GM18520 (cell line): ENCODE measurements around the gene MUC5B.

ENCODE experiments used
- ATAC-seq: cut with Tn5 transposase; IDR thresholded peaks from one replicate; pipeline ENCODE4 v1.9.1; 2021; ENCODE audit not compliant: unreplicated experiment

MUC5B gene

GRCh38 chr11:1218788-1219445 is 3.9 kb upstream of the MUC5B start:
- ATAC-seq, result no peak

GRCh38 chr11:1219446-1219833 is 3.4 kb upstream of the MUC5B start:
- ATAC-seq, result no peak

GRCh38 chr11:1219834-1220815 is 2.7 kb upstream of the MUC5B start:
- ATAC-seq, result no peak

DNA sequence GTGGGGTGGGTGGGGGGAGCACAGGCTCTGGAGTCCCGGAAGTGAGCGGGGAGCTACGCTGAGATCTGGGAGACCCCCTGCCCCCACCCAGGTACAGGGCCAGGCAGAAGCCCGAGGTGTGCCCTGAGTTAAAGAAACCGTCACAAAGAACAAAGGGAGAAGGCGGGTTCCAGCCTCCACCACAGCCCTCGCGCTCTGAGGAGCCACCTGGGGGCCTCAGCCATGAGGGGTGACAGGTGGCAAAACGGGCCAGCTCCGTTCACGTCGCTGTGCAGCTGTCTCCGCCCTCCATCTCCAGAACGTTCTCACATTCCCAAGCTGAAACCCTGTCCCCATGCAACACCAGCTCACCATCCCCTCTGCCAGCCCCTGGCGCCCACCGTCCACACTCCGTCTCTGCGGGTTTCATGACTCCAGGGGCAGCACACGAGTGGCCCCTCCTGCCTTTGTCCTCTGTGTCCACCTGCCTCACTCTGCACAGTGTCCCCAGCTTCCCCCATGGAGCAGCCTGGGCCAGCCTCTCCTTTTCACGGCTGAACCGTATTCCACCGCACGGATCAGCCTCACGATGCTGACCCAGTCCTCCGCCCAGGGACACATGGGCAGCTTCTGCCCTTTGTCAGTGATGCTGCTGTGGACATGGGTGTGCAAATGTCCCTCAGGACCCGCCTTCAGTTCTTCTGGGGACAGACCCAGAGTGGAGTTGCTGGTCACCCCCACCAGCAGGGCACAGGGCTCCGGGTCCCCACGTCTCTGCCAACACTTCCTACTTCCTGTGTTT is 1.7 kb upstream of the MUC5B start:
- no peak for ATAC-seq

- ATAC-seq, result no peak
Observed at GRCh38 chr11:1221848-1222311, 986 bp upstream of the MUC5B start.

- no peak for ATAC-seq
Observed at GRCh38 chr11:1223346-1224110, 662 bp downstream of the MUC5B start.

GRCh38 chr11:1224111-1224490 is 1.2 kb downstream of the MUC5B start:
- ATAC-seq, result no peak

- ATAC-seq, result no peak
Observed at GRCh38 chr11:1224491-1225385, 1.9 kb downstream of the MUC5B start.

DNA sequence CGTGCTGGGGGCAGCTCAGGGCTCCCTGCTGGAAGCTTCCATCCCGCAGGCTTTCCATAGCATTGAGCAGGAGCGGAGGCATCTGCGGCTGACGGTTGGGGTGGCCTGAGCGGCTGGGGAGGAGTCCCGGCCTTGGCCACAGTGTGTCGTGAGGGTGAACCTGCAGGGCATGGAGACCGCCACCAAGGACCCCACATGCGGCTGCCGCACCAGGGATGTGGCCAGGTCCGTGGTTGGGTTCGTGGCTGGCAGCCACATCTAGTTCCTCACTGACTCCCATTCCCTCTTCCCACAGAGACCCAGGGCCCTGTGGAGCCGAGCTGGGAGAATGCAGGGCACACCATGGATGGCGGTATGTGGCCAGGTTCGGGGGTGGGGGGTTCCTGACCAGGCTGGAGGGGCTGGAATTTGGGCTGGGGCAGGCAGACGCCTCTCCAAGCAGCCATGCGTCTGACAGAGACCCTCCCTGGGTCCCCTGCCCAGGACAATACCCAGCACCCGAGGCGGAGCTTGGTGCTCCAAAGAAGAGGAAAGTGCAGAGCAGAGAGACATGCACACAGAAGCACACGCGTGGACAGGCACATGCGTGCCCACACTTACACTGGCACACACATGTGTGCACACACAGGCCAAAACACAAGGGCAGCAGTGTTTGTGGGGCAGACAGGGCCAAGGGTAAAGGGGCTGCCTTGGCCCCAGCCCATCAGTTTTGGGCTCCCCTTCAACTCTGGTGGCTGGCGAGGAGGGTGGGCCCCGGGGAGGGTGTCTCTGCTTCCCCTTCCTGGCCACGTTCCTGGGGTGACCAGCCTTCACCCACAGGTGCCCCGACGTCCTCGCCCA is 2.7 kb downstream of the MUC5B start:
- ATAC-seq, result no peak

DNA sequence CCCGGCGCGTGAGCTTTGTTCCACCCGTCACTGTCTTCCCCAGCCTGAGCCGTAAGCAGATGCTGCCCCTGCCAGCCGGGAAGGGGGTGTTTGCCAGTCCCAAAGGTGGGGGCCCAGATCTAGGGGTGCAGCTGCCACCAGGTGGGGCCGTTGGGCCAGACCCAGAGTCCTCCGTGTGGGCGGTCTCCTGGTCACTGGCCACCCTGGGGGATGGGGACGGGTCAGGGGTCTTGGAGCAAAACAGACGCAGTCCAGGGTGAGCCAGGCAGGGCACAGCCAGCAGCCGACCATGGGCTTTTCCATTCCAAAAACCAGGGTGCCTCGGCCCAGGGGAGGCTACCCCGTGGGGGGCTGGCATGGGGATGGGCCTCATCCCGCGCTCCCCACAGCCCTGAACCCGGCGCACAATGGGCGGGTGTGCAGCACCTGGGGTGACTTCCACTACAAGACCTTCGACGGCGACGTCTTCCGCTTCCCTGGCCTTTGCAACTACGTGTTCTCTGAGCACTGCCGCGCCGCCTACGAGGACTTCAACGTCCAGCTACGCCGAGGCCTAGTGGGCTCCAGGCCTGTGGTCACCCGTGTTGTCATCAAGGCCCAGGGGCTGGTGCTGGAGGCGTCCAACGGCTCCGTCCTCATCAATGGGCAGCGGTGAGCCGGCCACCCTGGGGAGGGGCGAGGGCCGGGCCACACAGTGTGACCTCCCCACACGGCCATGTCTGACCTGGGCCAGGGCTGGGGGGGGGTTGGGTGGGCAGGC is 3.5 kb downstream of the MUC5B start:
- no peak for ATAC-seq

DNA sequence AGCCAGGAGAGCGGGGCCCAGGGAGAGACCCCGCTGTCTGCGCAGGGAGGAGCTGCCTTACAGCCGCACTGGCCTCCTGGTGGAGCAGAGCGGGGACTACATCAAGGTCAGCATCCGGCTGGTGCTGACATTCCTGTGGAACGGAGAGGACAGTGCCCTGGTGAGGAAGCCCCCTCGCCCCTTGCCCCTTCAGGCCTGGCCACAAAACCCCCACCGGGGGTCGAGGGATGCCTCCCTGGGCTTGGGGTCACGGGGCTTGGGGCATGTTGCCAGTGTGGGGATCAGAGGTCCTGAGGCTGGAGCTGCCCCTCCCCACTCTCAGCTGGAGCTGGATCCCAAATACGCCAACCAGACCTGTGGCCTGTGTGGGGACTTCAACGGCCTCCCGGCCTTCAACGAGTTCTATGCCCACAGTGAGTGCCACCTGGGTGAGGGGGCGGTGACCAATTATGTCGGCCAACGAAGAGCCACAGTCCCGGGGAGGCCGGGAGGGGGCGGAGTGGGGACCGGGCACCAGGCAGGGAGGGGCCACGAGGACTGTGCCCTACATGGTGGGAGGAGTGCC is 4.2 kb downstream of the MUC5B start:
- no peak for ATAC-seq

- ATAC-seq, result no peak
Observed at GRCh38 chr11:1227551-1228100, 4.8 kb downstream of the MUC5B start.

GRCh38 chr11:1228101-1228821 is 5.4 kb downstream of the MUC5B start:
- no peak for ATAC-seq

- ATAC-seq, result no peak
Observed at GRCh38 chr11:1228921-1229451, 6.1 kb downstream of the MUC5B start.

DNA sequence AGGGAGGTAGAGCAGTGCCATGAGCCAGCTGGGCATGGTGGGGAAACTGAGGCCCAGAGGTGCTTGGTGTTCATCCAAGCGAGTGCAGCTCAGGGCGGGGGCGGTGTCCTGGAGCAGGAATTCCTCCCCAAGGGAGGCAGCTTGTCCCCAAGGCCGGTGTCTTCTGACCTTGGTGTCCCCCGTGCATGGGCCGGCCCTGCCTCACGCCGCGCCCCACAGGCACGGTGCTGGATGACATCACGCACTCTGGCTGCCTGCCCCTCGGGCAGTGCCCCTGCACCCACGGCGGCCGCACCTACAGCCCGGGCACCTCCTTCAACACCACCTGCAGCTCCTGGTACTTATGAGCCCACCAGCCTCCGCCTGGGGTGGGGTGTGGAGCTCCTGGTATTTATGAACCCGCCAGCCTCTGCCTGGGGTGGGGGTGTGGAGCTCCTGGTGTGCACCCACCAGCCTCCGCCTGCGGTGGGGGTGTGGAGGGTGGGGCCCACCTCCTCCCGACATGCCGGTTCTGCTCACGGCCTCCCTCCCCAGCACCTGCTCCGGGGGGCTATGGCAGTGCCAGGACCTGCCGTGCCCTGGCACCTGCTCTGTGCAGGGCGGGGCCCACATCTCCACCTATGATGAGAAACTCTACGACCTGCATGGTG is 6.7 kb downstream of the MUC5B start:
- no peak for ATAC-seq

DNA sequence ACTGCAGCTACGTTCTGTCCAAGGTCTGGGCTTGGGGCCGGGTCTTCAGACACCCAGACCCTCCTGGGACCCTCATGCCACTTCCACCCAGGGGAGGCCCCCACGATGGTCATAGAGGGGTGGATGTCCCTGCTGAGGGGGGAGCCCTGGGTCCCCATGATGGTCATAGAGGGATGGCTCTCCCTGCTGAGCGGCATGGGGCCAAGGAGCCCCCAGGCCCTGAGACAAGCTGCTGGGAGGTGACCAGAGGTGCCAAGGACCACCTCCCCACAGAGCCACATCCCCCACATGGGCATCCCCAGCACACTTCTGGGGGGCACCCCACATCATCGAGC is 7.2 kb downstream of the MUC5B start:
- no peak for ATAC-seq
